Breast epithelium (tissue), 3 donors: ENCODE data around the gene AKAP17A.

Experiments
- POLR2A ChIP-seq: fragments of 450-650 bp; IDR thresholded peaks from one replicate; pipeline ENCODE4 v1.6.1; 2016; ENCODE audit warnings: antibody characterized with exemption, mild to moderate bottlenecking, moderate library complexity
- POLR2AphosphoS5 ChIP-seq, 3 donors: sonication (generic); formaldehyde crosslinking; IDR thresholded peaks; one replicate each; pipeline ENCODE4 v1.6.1; 2017; ENCODE audit warnings: antibody characterized with exemption in 3 of 3
- TF ChIP-seq, protein P1 (sequence below), 3 donors: fragments of 450-650 bp; IDR thresholded peaks; one replicate each; pipeline ENCODE4 v1.5.1; 2016 to 2017; ENCODE audit warnings: antibody characterized with exemption in 3 of 3, mild to moderate bottlenecking in 3 of 3, moderate library complexity in 3 of 3

GRCh38 chrX:1591863-1592469 lies 562 bp downstream of the AKAP17A start:
- TF ChIP-seq POLR2AphosphoS5 (IDR thresholded peaks at IDR 0.05), result no peak
- TF ChIP-seq, protein P1, sequence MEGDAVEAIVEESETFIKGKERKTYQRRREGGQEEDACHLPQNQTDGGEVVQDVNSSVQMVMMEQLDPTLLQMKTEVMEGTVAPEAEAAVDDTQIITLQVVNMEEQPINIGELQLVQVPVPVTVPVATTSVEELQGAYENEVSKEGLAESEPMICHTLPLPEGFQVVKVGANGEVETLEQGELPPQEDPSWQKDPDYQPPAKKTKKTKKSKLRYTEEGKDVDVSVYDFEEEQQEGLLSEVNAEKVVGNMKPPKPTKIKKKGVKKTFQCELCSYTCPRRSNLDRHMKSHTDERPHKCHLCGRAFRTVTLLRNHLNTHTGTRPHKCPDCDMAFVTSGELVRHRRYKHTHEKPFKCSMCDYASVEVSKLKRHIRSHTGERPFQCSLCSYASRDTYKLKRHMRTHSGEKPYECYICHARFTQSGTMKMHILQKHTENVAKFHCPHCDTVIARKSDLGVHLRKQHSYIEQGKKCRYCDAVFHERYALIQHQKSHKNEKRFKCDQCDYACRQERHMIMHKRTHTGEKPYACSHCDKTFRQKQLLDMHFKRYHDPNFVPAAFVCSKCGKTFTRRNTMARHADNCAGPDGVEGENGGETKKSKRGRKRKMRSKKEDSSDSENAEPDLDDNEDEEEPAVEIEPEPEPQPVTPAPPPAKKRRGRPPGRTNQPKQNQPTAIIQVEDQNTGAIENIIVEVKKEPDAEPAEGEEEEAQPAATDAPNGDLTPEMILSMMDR (IDR thresholded peaks at IDR 0.05), result no peak
- TF ChIP-seq POLR2A, result no peak
